Panc1 (cell line): ENCODE data around the gene KLF12. TPM values are rescaled to one million over a fixed set of nuclear protein-coding genes. Genes with fewer than 3 reads are reported as not detected.

Experiments used
- ATAC-seq: fragments of 200-7000 bp; cut with Tn5 transposase; 2 replicates; pipeline ENCODE4 v1.9.1; 2020; ENCODE audit warnings: mild to moderate bottlenecking, moderate library complexity
- BruUV-seq: library from RNA; stranded (reverse); fragments of 400-500 nt; replicated peaks from 2 replicates; lab custom pipeline; 2021; lab: Mats Ljungman, UMichigan
- CTCF ChIA-PET: fragments of 300-600 bp; sonication (Branson Sonifier 250); formaldehyde crosslinking; loops from one replicate; lab custom pipeline; 2022; ENCODE audit warnings: antibody characterized with exemption; lab: Charles Lee
- POLR2A ChIA-PET: fragments of 300-600 bp; sonication (Branson Sonifier 250); formaldehyde crosslinking; loops from one replicate; lab custom pipeline; 2022; ENCODE audit warnings: antibody characterized with exemption; lab: Charles Lee
- DNase-seq: peaks from one replicate; pipeline ENCODE4 v3.0.0-alpha.2; 2010; ENCODE audit warnings: low read depth, low spot score
- H3K27ac ChIP-seq: 2 replicates; pipeline ENCODE4 v1.5.1; 2011; ENCODE audit warnings: mild to moderate bottlenecking, low read length, inconsistent platforms
- H3K27me3 ChIP-seq: fragments of 200-500 bp; sonication (Bioruptor generic); 2 replicates; pipeline ENCODE4 v1.6.0; 2014; ENCODE audit warnings: low read length, inconsistent platforms; ENCODE audit not compliant: control insufficient read depth, insufficient read depth
- H3K36me3 ChIP-seq: fragments of 200-500 bp; sonication (Bioruptor generic); 2 replicates; pipeline ENCODE4 v1.5.1; 2014; ENCODE audit warnings: inconsistent platforms, mild to moderate bottlenecking, low read length, moderate library complexity; ENCODE audit not compliant: control insufficient read depth, insufficient read depth
- H3K4me1 ChIP-seq: 2 replicates; pipeline ENCODE4 v1.5.1; 2011; ENCODE audit warnings: inconsistent platforms, mild to moderate bottlenecking, low read length, moderate library complexity; ENCODE audit not compliant: control insufficient read depth, insufficient read depth
- H3K4me3 ChIP-seq, 2 experiments: 2 replicates each; pipeline ENCODE4 v1.5.1; 2011 to 2012; ENCODE audit warnings: low read depth in 2 of 2, low read length in 2 of 2, mild to moderate bottlenecking in 2 of 2, inconsistent platforms in 1 of 2, moderate library complexity in 1 of 2
- H3K9me3 ChIP-seq: fragments of 200-500 bp; sonication (Bioruptor generic); 2 replicates; pipeline ENCODE4 v1.5.1; 2014; ENCODE audit warnings: low read depth, mild to moderate bottlenecking, inconsistent platforms, low read length, moderate library complexity; ENCODE audit not compliant: control insufficient read depth, insufficient read depth
- POLR2AphosphoS5 ChIP-seq: IDR thresholded peaks from 2 replicates; pipeline ENCODE4 v1.6.1; 2012; ENCODE audit warnings: mild to moderate bottlenecking, low read depth, low read length, moderate library complexity
- SIN3A ChIP-seq: IDR thresholded peaks from 2 replicates; pipeline ENCODE4 v1.6.1; 2012; ENCODE audit warnings: low read depth, mild to moderate bottlenecking, low read length, moderate library complexity, borderline replicate concordance; ENCODE audit not compliant: insufficient read depth
- TCF7L2 ChIP-seq: IDR thresholded peaks from 2 replicates; pipeline ENCODE4 v1.6.1; 2011; ENCODE audit warnings: mild to moderate bottlenecking, low read depth, low read length, inconsistent platforms
- in situ Hi-C: cut with HindIII; loops from 2 replicates; pipeline ENCODE4 v1.10.0; 2016; ENCODE audit warnings: low sequenced_read_pairs, low pct_unique_long_range_greater_than_20kb
- intact Hi-C: fragments of 100-400 bp; cut with micrococcal nuclease; formaldehyde crosslinking; loops from one replicate; pipeline ENCODE4 v1.10.0; 2022; ENCODE audit not compliant: unreplicated experiment
- total RNA-seq: library from RNA; stranded (reverse); gene quantifications from one replicate; pipeline ENCODE4 v1.2.1, GENCODE V29; 2021; ENCODE audit not compliant: unreplicated experiment
- TF ChIP-seq, protein P1 (sequence below), 2 experiments: IDR thresholded peaks; 2 replicates each; pipeline ENCODE4 v1.6.1; 2011 to 2012; ENCODE audit warnings: low read depth in 2 of 2, control low read depth in 1 of 2, low read length in 1 of 2, mild to moderate bottlenecking in 1 of 2, moderate library complexity in 1 of 2; ENCODE audit not compliant: insufficient read depth in 1 of 2
- TF ChIP-seq, protein P2 (sequence below): fragments of 450-650 bp; IDR thresholded peaks from 2 replicates; pipeline ENCODE4 v1.5.1; 2017; ENCODE audit warnings: mild to moderate bottlenecking

KLF12 gene
- total RNA-seq, 1 experiment from 2014 or later: 4.2 TPM

DNA sequence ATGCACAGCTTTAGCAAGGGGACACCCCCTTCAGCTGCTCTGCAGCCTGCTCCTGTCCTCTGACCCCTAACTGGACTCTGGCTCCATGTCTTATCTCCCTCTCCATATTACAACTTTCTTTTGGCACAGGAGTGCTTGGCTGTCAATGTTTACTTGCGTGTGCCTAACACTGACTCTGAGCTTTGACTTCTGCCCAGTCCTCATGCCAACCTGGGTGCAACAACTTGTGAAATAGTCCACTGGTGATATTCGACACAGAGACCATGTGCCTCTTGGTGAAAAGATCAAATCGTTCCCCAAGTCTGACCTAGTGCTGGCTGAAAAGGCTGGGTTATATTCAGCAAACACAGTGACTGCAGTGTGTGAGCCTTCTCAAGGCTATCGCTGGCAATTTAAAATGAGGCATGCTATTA is 34.1 kb upstream of the KLF12 start:
- POLR2A ChIA-PET: no interaction called here

DNA sequence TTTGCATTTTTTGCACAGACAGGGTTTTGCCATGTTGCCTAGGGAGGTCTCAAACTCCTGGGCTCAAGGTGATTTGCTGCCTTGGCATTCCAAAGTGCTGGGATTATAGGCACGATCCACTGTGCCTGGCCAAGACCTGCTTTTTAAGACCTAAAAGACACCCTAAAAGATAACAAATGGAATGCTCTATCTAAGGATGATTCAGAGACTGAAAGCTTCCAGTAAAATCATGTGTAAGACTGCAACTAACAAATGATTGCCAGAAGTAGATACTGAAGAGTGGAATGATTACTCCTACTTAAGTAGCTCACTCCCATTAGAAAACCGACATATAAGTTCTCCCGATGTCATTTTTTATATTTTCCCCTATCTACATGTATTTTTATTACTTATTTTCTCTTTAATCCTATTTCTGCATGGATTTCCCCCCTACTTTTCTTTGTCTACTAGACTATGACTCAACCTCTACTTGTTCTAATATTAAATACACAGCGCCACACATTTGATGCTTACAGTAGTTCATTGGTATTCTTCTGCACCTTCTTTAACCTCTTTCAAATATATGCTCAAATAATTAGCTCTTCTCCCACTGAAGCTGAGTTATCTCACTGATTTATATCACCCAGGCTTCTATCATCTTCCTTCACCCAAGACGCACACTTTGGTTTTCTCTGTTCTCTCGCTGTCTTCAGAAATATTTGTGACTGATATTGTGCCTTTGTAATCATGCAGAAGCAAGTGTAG is 32.2 kb upstream of the KLF12 start:
- no peak overlapping the region for H3K4me3 ChIP-seq
- H3K36me3 ChIP-seq: no peaks in the 10 kb centered on the region
- TF ChIP-seq, protein P1, sequence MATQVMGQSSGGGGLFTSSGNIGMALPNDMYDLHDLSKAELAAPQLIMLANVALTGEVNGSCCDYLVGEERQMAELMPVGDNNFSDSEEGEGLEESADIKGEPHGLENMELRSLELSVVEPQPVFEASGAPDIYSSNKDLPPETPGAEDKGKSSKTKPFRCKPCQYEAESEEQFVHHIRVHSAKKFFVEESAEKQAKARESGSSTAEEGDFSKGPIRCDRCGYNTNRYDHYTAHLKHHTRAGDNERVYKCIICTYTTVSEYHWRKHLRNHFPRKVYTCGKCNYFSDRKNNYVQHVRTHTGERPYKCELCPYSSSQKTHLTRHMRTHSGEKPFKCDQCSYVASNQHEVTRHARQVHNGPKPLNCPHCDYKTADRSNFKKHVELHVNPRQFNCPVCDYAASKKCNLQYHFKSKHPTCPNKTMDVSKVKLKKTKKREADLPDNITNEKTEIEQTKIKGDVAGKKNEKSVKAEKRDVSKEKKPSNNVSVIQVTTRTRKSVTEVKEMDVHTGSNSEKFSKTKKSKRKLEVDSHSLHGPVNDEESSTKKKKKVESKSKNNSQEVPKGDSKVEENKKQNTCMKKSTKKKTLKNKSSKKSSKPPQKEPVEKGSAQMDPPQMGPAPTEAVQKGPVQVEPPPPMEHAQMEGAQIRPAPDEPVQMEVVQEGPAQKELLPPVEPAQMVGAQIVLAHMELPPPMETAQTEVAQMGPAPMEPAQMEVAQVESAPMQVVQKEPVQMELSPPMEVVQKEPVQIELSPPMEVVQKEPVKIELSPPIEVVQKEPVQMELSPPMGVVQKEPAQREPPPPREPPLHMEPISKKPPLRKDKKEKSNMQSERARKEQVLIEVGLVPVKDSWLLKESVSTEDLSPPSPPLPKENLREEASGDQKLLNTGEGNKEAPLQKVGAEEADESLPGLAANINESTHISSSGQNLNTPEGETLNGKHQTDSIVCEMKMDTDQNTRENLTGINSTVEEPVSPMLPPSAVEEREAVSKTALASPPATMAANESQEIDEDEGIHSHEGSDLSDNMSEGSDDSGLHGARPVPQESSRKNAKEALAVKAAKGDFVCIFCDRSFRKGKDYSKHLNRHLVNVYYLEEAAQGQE (IDR thresholded peaks at IDR 0.05; ENCODE audit: insufficient read depth in 1 of 2, low read depth in 2 of 2, low read length in 1 of 2): no peak
- DNase-seq (no peak), ATAC-seq (no peak)
- CTCF ChIA-PET: no interaction called here
- H3K9me3 ChIP-seq: no peaks in the 10 kb centered on the region
- POLR2A ChIA-PET: no interaction called here
- intact Hi-C loops: no loop called here
- H3K27me3 ChIP-seq: no peaks in the 10 kb centered on the region
- BruUV-seq: no TSS peak
- H3K27ac ChIP-seq: no peak overlapping the region
- in situ Hi-C loops: no loop called here
- no peaks in the 10 kb centered on the region for H3K4me1 ChIP-seq

More for the DNA sequence above, 34.1 kb upstream of the KLF12 start:
- intact Hi-C loops: no loop called here
- no peaks in the 10 kb centered on the region for H3K4me1 ChIP-seq
- H3K27me3 ChIP-seq: no peaks in the 10 kb centered on the region
- ATAC-seq (no peak), DNase-seq (no peak)
- no peak overlapping the region for H3K4me3 ChIP-seq
- no peak overlapping the region for H3K27ac ChIP-seq
- in situ Hi-C loops: no loop called here
- CTCF ChIA-PET: no interaction called here
- no peaks in the 10 kb centered on the region for H3K36me3 ChIP-seq
- TF ChIP-seq, protein P2, sequence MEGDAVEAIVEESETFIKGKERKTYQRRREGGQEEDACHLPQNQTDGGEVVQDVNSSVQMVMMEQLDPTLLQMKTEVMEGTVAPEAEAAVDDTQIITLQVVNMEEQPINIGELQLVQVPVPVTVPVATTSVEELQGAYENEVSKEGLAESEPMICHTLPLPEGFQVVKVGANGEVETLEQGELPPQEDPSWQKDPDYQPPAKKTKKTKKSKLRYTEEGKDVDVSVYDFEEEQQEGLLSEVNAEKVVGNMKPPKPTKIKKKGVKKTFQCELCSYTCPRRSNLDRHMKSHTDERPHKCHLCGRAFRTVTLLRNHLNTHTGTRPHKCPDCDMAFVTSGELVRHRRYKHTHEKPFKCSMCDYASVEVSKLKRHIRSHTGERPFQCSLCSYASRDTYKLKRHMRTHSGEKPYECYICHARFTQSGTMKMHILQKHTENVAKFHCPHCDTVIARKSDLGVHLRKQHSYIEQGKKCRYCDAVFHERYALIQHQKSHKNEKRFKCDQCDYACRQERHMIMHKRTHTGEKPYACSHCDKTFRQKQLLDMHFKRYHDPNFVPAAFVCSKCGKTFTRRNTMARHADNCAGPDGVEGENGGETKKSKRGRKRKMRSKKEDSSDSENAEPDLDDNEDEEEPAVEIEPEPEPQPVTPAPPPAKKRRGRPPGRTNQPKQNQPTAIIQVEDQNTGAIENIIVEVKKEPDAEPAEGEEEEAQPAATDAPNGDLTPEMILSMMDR: no peak
- TF ChIP-seq, protein P1 (IDR thresholded peaks at IDR 0.05; ENCODE audit: insufficient read depth in 1 of 2, low read depth in 2 of 2, low read length in 1 of 2): no peak
- TF ChIP-seq SIN3A (no peak), POLR2AphosphoS5 (no peak), TCF7L2 (no peak)
- no TSS peak for BruUV-seq
- H3K9me3 ChIP-seq: no peaks in the 10 kb centered on the region
